ENCODE measurements around the gene KIAA0232.
"Not testable (repeated sequence)": the region's sequence is repeated elsewhere in the genome, so short reads cannot be mapped to it uniquely, and the experiment has no call there.

Gene KIAA0232

DNA sequence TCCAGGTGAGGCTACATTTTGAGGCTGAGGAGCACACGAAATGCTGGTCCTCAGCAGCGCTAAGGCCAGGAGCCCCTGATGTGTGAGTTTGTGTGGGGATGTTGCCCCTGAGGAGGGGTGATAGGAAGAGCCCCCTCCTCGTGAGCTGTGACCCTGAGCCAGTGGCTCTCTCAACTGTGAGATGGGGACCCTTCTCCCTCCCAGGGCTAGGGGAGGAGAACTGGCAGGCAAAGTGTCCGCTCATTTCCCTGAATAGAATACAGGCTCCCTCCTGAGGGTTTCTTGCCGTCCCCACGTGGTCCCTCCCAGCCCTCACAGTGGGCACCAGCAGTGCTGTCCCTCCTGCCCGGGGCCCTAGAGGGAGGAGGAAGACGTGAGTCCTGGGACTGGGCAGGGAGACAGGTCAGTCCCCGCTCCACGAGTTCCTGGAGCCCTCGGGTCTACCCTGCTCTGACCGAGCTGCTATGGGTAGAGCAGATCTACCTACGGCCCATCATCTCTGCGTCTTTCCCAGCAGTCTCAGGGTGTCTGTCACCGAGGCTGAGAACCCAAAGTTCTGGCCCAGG, 106.1 kb downstream of the KIAA0232 start:
- no peak for DNase-seq

DNA sequence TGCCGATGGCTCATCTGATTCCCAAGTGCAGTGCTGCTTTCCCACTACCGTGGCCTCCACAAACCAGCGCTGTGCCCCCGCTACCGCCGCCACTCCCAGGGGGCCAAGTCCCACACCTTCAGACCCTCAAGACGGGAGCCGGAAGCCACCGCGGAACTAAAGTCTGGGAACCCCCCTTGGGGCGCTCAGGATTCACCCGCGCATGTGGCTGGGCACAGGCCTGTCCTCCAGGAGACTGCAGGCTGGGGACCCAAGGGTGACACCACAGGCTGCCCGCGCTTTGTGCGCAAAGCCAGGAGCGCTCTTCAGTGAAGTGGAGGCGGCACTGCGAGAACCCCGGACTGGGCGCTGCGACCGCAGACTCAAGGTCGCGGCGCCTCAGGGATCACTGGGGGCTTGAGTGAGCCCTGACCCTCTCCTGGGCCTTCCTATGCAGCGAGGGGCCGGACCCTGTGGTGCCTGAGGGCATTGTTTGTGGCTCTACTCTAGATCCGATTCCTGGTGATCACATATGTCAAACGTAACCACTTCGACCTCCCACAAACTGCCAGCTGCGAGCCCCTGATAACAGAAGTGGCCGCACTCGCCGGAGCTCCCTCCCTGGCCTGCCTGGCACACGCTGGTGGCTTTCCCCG, 106.7 kb downstream of the KIAA0232 start:
- no peak for DNase-seq

DNA sequence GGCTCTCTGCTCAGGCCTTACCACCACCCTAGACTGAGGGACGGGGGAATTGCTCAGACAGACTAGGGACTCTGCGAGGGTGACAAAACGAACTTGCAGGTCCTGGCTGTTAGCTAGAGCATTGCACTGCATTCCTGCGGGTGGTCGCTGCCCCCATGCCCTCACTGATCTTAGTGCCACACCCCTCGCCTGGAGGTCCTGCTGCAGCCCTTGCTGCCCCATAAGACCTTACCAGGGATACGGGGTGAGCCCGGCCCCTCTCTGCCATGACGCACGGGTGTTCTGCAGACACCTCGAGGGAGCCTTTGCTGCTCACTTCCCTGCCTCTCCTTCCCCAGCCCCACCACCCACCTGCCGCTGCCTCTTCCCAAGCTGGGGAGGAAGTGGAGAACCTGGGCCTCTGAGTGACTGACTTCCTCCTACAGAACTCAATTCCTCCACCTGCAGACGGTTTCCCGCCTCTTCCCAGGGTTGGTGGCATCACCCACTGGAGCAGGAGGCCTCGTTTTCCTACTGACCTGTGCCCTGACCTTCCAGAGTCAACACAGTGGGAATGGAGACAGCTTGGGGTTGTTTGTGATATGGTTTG, 107.3 kb downstream of the KIAA0232 start:
- no peak for DNase-seq

DNA sequence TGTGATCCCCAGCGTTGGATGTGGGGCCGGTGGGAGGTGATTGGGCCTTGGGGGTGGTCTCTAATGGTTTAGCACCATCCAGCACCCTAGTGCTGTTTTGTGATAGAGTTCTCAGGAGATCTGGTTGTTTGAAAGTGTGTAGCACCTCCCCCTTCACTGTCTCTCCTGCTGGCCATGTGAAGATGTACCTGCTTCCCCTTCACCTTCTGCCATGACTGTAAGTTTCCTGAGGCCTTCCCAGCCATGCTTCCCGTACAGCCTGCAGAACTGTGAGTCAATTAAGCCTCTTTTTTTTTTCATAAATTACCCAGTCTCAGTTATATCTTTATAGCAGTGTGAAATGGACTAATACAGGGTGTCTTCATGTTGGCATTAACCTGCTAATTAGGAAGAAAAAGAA, 107.8 kb downstream of the KIAA0232 start:
- DNase-seq, result no peak

DNA sequence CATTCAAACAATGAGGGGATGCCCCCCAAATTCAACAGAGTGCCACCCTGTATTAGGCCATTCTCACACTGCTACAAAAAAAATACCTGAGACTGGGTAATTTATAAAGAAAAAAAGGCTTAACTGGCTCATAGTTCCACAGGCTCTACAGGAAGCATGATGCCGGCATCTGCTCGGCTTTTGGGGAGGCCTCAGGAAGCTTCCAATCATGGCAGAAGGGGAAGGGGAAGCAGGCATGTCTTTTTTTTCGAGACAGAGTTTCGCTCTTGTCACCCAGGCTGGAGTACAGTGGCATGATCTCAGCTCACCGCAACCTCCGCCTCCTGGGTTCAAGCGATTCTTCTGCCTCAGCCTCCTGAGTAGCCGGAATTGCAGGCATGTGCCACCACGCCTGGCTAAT, 108.4 kb downstream of the KIAA0232 start:
- DNase-seq, result not testable (repeated sequence)

DNA sequence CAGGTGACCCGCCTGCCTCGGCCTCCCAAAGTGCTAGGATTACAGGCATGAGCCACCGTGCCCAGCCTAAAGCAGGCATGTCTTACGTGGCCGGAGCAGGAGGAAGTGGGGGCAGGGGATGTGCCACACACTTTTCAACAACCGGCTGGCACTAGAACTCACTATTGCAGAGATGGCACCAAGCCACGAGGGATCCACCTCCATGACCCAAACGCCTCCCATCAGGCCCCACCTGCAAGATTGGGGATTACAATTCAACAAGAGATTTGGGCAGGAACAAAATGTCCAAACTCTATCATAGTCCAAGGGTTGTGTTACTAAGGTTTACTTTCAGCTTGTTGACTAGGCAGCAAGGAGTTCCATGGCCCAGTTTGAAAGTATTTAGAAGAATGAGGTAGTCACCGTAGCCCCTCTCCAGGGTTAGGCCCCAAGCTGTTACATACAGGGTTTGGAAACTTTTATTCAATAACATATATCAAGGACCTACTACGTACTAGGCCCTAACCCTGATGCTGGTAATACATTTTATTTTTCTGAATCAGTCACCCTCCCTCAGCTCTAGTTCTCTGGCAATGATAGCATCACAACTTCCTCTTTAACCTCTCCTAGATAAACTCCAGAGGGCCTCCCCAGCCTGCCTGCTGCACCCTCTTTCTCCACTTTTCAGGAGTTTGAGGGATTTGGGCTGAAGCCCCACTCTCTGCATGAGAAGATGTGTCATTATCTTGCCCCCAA, 109.1 kb downstream of the KIAA0232 start:
- DNase-seq, result no peak

DNA sequence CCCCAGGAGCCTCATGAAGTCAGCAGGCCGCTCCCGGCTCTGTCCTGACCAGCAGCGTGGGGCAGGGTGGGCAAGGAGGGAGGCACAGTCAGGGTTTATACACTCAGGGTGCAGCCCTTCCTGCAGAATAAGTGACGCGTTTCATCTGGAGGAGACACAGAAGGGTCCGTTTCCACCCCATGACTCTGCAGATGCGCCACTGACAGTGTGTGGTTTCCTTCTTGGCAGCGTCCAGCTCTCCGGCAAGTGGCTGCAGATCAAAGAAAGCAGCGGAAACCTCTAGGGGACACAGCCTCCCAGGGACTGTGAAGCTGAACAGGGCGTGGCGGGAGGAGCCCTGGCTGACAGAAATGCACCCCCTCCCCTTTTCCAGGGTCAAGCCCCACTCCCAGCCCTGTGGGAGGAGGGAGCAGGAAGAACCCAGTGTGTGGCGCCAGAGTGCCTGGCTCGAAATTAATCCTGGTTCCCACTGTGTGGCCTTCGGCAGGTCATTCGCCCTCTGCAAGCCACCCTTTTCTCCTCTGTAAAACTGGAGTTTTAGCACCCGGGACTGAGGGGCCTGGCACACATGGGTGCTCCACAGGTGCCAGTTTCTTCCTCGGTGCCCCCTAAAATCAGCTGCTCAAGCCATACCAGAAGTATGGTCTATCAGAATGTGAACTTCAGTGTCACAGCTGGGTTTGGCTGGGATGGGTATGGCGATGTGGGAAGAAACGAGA, 109.8 kb downstream of the KIAA0232 start:
- no peak for DNase-seq

DNA sequence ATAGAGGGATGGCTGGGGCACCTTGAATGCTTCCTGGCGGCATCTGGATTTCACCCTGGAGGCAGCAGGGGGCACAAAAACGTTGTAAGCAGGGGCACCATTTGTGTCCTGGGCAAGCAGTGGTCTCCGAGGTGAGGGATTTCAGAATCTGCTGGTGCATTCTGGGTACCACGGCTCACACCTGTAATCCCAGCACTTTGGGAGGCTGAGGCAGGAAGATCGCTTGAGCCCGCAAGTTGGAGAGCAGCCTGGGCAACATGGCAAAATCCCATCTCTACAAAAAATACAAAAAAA, 110.3 kb downstream of the KIAA0232 start:
- no peak for DNase-seq

DNA sequence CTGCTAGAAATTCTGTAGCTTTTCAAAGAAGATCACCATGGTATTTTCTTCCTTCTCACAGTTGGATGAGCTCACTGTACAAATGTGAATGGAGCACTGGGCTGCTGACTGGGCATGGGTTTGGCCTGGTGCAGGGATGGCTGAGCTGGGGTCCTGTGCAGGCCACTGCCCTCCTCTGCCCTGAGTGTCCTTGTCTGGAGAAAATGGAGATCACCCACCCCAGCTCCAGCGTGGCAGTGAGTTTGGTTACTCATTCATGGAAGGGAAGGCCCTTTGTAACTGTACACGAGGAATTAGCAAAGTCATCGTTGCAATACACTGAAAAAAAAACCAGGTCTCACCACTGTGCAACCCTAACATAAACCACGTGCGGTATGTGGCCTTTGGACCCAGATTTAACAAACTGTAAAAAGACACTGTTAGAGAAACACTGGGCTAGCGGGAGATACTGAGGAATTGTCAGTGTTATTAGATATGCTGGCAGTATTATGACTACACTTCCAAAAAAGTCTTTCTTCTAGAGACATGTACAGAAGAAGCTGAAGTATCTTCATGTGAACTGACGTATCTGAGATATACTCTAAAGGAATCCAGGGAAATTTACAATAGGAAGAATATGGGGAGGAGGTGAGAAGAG, 111.0 kb downstream of the KIAA0232 start:
- DNase-seq, result no peak

DNA sequence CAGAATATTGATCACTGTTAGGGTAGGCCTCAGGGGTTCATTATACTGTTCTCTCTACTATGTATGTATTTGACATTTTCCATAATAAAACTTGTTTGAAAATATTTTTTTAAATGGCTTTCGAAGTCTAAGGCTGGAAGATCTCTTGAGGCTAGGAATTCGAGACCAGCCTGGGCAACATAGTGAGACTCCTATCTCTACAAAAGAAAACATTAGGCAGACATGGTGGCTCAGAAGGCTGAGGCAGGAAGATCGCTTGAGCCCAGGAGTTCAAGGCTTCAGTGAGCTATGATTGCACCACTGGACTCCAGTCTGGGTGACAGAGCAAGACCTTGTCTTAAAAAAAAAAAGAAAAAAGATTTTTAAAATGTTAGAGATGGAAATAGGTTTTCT, 111.6 kb downstream of the KIAA0232 start:
- DNase-seq, result no peak

DNA sequence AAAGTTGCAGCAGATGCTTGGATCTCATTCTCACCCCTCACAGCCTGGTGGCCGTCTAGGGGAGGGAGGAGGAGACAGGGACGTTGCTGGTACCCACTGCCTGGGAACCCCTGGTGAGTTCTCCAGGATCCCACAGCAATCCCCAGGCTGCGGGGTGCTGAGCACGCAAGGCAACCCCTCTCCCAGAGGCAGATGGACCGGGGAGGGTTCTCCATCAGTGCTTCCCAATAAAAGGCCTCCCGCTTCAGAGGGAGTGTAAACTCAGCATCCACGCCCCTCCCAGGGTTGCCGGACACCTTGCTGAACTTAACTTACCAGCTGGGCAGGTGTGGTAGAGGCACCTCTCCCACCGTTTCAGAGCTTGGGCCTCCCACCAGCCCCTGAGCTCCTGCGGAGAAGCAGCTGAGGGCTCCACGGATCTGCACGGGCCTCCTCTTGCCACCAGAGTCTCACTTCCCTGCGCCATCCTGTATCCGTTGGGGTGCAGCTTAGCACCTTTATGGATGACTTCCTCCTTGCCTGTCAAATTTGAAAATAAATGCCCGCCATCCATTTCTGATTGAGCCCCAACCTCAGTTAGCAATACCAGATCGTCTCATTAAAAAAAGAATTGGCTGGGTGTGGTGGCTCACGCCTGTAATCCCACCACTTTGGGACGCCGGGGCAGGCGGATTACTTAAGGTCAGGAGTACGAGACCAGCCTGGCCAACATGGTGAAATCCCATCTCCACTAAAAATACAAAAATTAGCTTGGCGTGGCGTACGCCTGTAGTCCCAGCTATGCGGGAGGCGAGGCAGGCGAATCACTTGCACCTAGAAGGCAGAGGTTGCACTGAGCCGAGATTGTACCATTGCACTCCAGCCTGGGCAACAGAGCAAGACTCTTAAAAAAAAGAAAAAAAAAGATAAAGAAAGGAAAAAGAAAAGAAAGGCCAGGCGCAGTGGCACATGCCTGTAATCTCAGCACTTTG, 112.3 kb downstream of the KIAA0232 start:
- DNase-seq, result no peak

DNA sequence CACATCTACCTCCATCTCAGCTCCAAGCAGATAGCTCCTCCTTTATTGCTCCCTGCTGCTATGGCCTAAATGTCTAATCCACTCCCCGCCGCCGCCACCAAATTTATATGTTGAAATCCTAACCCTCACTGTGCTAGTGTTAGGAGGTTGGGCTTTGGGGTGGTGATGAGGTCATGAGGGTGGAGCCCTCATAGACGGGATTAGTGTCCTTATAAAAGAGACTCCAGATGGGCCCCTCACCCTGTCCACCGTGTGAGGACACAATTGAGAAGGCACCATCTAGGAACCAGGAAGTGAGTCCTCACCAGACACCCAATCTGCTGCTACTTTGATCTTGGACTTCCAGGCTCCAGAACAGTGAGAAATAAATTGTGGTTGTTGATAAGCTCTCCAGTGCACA, 113.5 kb downstream of the KIAA0232 start:
- DNase-seq, result no peak

DNA sequence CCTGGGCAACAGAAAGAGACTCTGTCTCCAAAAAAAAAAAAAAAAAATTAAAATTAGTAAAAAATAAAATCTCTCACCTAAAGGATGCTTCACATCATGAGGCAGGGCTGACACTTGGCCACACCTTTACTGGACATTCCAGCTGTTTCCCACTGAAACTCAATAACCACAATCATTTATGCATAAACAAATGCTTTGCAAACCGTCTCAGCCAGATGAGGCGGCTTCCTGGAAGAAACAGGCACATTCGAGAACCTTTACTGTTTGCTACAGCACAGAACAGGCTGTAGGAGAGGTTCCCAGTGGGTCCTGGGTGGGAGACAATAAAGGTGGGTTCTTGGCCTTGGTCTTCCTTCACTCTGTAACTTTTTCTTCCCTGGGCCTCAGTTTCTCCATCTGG, 116.2 kb downstream of the KIAA0232 start:
- no peak for DNase-seq

DNA sequence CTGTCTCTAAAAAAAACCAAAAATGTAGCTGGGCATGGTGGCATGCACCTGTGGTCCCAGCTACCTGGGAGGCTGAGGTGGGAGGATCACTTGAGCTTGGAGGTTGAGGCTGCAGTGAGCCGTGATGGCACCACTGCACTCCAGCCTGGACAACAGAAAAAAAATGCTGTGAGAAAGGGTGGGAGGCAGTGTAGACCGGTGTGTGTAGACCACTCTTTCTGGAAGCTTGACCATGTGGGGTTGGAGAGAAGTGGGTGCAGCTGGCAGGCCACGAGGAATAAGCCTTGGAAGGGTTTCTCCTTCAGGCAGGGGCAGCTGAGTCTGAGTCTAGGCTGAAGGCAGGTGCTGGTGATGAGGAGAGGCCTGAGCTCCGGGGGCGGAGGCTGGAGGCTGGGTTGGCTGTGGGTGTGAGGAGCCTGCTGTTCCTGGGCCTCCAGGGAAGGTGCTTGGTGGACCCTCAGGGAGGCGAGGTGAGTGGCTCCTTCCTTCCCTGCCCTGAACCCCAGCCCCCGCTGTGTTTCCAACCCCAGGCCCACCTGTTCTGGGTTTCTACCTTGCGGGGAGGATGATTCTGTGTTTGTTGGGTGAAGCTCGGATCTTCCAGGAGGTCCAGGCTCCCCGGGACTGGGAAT, 117.8 kb downstream of the KIAA0232 start:
- DNase-seq, result no peak

DNA sequence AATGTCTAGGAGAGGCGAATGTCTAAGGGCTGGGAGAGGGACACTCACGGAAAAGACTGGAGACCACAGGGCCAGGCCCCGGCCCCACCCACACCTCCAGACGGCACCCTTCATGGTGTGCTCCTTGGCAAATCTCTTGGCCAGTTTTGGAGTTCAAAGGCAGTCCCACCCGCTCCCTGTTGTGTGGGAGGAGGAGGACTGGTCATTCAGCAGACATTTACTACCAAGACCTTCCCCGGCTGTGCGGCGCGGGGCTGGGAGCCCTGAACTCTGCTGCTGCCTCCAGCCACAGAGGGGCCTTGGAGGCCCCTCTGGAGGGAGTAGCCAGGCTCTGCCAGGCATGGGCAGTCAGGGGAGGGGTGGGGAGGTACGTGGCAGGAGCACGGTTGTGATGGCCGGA, 118.4 kb downstream of the KIAA0232 start:
- DNase-seq, result no peak

DNA sequence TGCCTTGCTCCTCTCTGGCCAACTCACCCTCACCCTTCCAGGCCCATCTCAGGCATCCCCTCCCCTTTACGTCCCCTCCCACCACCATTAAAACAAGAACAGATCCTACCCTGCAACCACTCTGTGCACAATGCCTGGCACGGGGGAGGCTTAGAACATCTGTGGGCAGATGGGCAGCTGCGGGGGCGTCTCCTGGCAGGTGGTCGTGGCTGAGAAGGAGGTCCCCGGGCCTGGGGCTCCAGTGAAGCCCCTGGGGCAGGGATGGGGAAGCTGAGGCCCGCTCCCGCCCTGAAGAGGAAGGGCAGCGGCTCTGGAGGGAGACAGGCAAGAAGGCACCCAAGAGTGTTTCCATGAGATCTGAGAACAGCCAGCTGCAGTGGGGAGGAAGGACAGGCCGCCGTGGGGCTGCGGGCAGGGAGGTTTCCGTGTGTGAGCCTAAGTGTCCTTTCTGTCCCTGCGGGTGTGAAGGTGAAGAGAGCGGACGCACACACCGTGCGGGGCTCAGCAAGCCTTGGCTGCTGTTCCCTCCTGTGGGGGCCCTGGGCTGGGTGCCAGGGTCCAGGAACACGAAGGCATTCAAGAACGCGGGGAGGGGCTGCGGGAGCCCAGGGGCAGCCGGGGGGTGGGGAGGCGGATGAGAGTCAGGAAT, 119.3 kb downstream of the KIAA0232 start:
- DNase-seq, result no peak

DNA sequence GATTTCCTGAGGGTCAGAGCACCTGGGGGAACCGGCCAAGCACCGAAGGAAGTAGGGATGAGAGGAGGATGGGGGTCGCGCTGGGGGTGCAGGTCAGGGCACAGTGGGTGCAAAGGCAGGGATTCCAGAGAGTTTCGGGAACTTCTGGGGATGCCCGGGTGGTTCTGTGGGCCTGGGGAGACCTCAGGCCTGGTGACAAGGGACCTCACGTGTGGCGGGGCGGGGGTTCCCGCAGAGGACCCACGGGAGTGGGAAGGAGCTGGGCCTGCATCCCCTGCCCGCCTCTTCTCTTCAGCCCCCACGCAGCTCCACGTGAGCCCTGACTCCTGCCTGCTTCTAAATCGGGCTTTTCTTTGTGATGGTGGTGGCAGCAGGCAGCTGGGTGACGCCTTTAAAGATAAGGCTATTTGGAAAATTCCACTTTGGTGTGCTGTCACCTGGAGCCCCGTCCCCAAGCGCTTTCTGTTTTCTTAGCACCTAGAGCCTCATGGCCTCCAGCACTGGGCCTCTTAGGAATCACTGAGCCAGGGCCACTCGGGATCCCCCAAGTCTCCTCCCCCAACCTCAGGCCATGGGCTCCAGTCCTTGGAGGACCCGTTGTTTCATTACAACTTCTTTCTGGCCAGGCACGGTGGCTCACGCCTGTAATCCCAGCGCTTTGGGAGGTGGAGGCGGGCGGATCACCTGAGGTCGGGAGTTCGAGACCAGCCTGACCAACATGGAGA, 120.0 kb downstream of the KIAA0232 start:
- no peak for DNase-seq

DNA sequence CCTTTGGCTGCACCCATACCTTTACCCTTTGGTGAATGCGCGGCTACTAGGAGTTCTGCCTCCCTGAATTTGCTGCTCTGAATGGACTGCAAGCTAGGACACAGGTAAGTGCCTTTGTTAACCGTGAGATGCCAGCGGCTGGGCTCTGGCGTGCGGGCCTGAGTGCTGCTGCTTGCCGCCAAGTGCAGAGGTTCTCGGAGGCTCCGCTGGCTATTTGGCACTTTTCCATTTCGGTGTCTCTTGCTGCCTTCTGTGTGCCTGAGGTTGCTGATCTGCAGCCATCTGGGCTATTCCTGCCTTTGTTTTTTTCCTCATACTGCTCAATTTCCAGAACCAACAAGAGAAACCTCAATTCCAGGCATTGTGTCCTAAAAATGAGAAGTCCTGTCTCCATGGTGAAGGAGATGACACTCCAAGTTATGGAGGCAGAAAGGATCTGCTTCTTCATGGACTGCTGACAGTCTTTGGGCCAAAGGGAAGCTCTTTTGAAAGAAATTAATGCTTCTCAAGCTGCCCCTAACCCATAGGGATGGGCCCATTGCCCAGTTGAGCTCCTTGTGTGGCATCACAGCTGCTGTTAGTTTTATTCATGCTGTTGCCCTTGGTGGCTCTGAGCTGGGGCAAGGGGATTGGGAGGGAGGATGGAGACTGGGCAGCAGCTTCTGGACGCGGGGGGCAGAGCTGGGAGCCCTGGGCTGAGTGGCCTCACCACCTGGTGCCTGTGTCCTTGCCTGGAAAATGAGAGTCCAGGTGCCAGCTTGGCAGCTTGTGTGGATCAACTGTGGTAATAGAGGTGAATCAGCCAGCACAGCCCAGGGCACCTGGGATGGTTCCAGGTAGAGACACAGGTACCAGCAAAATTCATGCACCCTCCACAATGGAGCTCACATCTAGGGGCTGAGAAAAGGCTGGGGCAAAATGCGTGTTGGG, 123.3 kb downstream of the KIAA0232 start:
- no peak for DNase-seq

DNA sequence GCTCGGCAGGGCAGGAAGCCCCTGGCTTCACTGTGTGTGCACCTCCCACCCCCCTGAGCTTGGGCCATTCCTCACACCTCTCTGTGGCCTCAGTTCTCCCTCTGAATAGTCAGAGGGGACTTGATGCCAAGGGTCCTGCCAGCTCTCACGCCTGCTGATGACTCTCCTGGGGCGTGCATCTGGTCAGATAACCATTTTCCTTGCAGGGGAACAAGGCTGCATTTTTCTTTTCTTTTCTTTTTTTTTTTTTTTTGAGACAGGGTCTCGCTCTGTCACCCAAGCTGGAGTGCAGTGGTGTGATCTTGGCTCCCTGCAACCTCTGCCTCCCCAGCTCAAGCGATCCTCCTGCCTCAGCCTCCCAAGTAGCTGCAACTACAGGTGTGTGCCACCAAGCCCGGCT, 124.0 kb downstream of the KIAA0232 start:
- not testable (repeated sequence) for DNase-seq

All from activated T-cell treated with anti-CD3 and anti-CD28 coated beads for 4 hours (primary cell).